ENCODE results near the gene CHKB.
"Not testable (repeated sequence)": the region's sequence is repeated elsewhere in the genome, so short reads cannot be mapped to it uniquely, and the experiment has no call there.

The CHKB gene

GRCh38 chr22:50612528-50613221 is 30.0 kb upstream of the CHKB start:
- no peak for DNase-seq (ENCODE audit: low read depth)

GRCh38 chr22:50612168-50612527 is 29.5 kb upstream of the CHKB start:
- DNase-seq (ENCODE audit: low read depth): no peak

- DNase-seq (ENCODE audit: low read depth): no peak
Observed at GRCh38 chr22:50611341-50612060, 28.9 kb upstream of the CHKB start.

- no peak for DNase-seq (ENCODE audit: low read depth)
Observed at GRCh38 chr22:50610581-50610980, 27.9 kb upstream of the CHKB start.

GRCh38 chr22:50610041-50610451 is 27.4 kb upstream of the CHKB start:
- no peak for DNase-seq (ENCODE audit: low read depth)

- DNase-seq (ENCODE audit: low read depth): no peak
Observed at GRCh38 chr22:50609599-50609998, 26.9 kb upstream of the CHKB start.

GRCh38 chr22:50608996-50609395 is 26.3 kb upstream of the CHKB start:
- DNase-seq (ENCODE audit: low read depth): no peak

GRCh38 chr22:50608058-50608840 is 25.6 kb upstream of the CHKB start:
- DNase-seq (ENCODE audit: low read depth): not testable (repeated sequence)

- DNase-seq (ENCODE audit: low read depth): no peak
Observed at GRCh38 chr22:50607659-50608020, 25.0 kb upstream of the CHKB start.

- no peak for DNase-seq (ENCODE audit: low read depth)
Observed at GRCh38 chr22:50606946-50607658, 24.5 kb upstream of the CHKB start.

- DNase-seq (ENCODE audit: low read depth): no peak
Observed at GRCh38 chr22:50606165-50606945, 23.7 kb upstream of the CHKB start.

GRCh38 chr22:50605613-50606074 is 23.0 kb upstream of the CHKB start:
- no peak for DNase-seq (ENCODE audit: low read depth)

GRCh38 chr22:50605002-50605612 is 22.5 kb upstream of the CHKB start:
- no peak for DNase-seq (ENCODE audit: low read depth)

- DNase-seq (ENCODE audit: low read depth): no peak
Observed at GRCh38 chr22:50604256-50605001, 21.8 kb upstream of the CHKB start.

- DNase-seq (ENCODE audit: low read depth): no peak
Observed at GRCh38 chr22:50603511-50604255, 21.0 kb upstream of the CHKB start.

GRCh38 chr22:50602338-50602700 is 19.7 kb upstream of the CHKB start:
- no peak for DNase-seq (ENCODE audit: low read depth)

- no peak for DNase-seq (ENCODE audit: low read depth)
Observed at GRCh38 chr22:50601669-50602337, 19.2 kb upstream of the CHKB start.

GRCh38 chr22:50600967-50601668 is 18.5 kb upstream of the CHKB start:
- DNase-seq (ENCODE audit: low read depth): no peak
